CD8-positive, alpha-beta memory T cell (primary cell): ENCODE results near the gene AP3D1. TPM values are rescaled to one million over a fixed set of nuclear protein-coding genes. Genes with fewer than 3 reads are reported as not detected.

Source experiments
- CTCF ChIA-PET: fragments of 350-600 bp; sonication (Branson Sonifier 250); formaldehyde crosslinking; loops from one replicate; lab custom pipeline; 2021; ENCODE audit warnings: antibody characterized with exemption; lab: Charles Lee
- POLR2A ChIA-PET: fragments of 350-600 bp; sonication (Branson Sonifier 250); formaldehyde crosslinking; loops from one replicate; lab custom pipeline; 2021; ENCODE audit warnings: antibody characterized with exemption; lab: Charles Lee
- DNase-seq, 5 donors: peaks; one replicate each; pipeline versions ENCODE4 v3.0.0 to v3.0.0-alpha.2; 2020 to 2022; ENCODE audit warnings: mixed read lengths in 1 of 5
- H3K27ac ChIP-seq: one replicate; pipeline ENCODE4 v1.7.0; 2013; ENCODE audit warnings: low read depth, mild to moderate bottlenecking, low read length, moderate library complexity
- H3K27me3 ChIP-seq: 2 replicates; pipeline ENCODE4 v1.7.0; 2013; ENCODE audit warnings: low read length, mild to moderate bottlenecking; ENCODE audit not compliant: insufficient read depth, poor library complexity, severe bottlenecking
- H3K36me3 ChIP-seq: 2 replicates; pipeline ENCODE4 v1.7.0; 2013; ENCODE audit warnings: mild to moderate bottlenecking, low read length, moderate library complexity; ENCODE audit not compliant: insufficient read depth
- H3K4me1 ChIP-seq: 2 replicates; pipeline ENCODE4 v1.7.0; 2013; ENCODE audit warnings: mild to moderate bottlenecking, low read length, moderate library complexity; ENCODE audit not compliant: insufficient read depth
- H3K4me3 ChIP-seq: 2 replicates; pipeline ENCODE4 v1.7.0; 2013; ENCODE audit warnings: mild to moderate bottlenecking, low read length
- H3K9me3 ChIP-seq: 2 replicates; pipeline ENCODE4 v1.7.0; 2013; ENCODE audit warnings: mild to moderate bottlenecking, low read length
- H3K27ac Mint-ChIP-seq, 8 donors: one replicate each; pipeline ENCODE4 v1.8.0; 2020 to 2021; ENCODE audit warnings: mixed read lengths in 8 of 8, mild to moderate bottlenecking in 6 of 8, inconsistent platforms in 3 of 8, moderate library complexity in 3 of 8
- H3K27me3 Mint-ChIP-seq, 2 donors: one replicate each; pipeline ENCODE4 v1.8.0; 2020 to 2021; ENCODE audit warnings: mixed read lengths in 2 of 2, mild to moderate bottlenecking in 1 of 2, moderate library complexity in 1 of 2
- H3K36me3 Mint-ChIP-seq, 3 donors: one replicate each; pipeline ENCODE4 v1.8.0; 2020 to 2021; ENCODE audit warnings: mixed read lengths in 3 of 3, inconsistent platforms in 1 of 3, mild to moderate bottlenecking in 1 of 3
- H3K4me1 Mint-ChIP-seq, 3 donors: one replicate each; pipeline ENCODE4 v1.8.0; 2020 to 2021; ENCODE audit warnings: mixed read lengths in 3 of 3, inconsistent platforms in 1 of 3, mild to moderate bottlenecking in 1 of 3
- H3K4me3 Mint-ChIP-seq, 7 donors: one replicate each; pipeline ENCODE4 v1.8.0; 2020 to 2021; ENCODE audit warnings: mixed read lengths in 7 of 7, mild to moderate bottlenecking in 6 of 7, moderate library complexity in 4 of 7, inconsistent platforms in 2 of 7
- H3K9me3 Mint-ChIP-seq, 5 donors: one replicate each; pipeline ENCODE4 v1.8.0; 2020 to 2022; ENCODE audit warnings: mixed read lengths in 5 of 5, mild to moderate bottlenecking in 3 of 5, moderate library complexity in 2 of 5, inconsistent platforms in 1 of 5
- polyA plus RNA-seq: library from polyadenylated mRNA; unstranded; fragments of 300-500 nt; fragmentation: Illumina TruSeq; gene quantifications from one replicate; pipeline ENCODE4 v1.2.3, GENCODE V29; 2021
- total RNA-seq, 2 experiments: library from RNA; stranded (reverse); gene quantifications; one replicate each; pipeline ENCODE4 v1.2.3, GENCODE V29; 2021

Gene AP3D1
- total and polyA plus RNA-seq, 3 experiments from 2014 or later, result 44.2 to 99.2 (median 96.5) TPM

GRCh38 chr19:2108251-2109016 is 42.9 kb downstream of the AP3D1 start:
- peaks cover 0 to 3% (median 0%) of the 10 kb centered on the region in 5 donors for H3K9me3 Mint-ChIP-seq
- ChIA-PET POLR2A (interaction anchor here (0.6 kb wide), 1 partner anchor 33 kb away, joined by 3 read pairs; no protein-coding TSS in a partner anchor), CTCF (no interaction called here)
- no peak for DNase-seq
- Histone ChIP-seq H3K36me3 (peaks cover 9% of the 10 kb centered on the region), H3K9me3 (no peaks in the 10 kb centered on the region), H3K27ac (no peak overlapping the region), H3K27me3 (no peaks in the 10 kb centered on the region), H3K4me1 (no peaks in the 10 kb centered on the region), H3K4me3 (no peak overlapping the region)
- H3K4me1 Mint-ChIP-seq, result peaks cover 9 to 12% (median 10%) of the 10 kb centered on the region in 3 donors
- H3K27ac Mint-ChIP-seq, result peak overlapping the region in 1 of 8 donors; percentile 24
- peaks cover 27 to 86% (median 27%) of the 10 kb centered on the region in 3 donors for H3K36me3 Mint-ChIP-seq
- H3K4me3 Mint-ChIP-seq, result no peak overlapping the region
- no peaks in the 10 kb centered on the region for H3K27me3 Mint-ChIP-seq

GRCh38 chr19:2103045-2103707 is 48.2 kb downstream of the AP3D1 start:
- H3K4me3 Mint-ChIP-seq, result no peak overlapping the region
- POLR2A ChIA-PET, result no interaction called here

GRCh38 chr19:2101417-2102335 is 49.7 kb downstream of the AP3D1 start:
- Mint-ChIP-seq H3K27ac (peak overlapping the region in 2 of 8 donors; percentile 63 to 66), H3K27me3 (no peaks in the 10 kb centered on the region), H3K36me3 (peaks cover 20 to 63% (median 25%) of the 10 kb centered on the region in 3 donors), H3K4me1 (peaks cover 4 to 12% (median 5%) of the 10 kb centered on the region in 3 donors), H3K4me3 (no peak overlapping the region), H3K9me3 (peaks cover 0 to 3% (median 0%) of the 10 kb centered on the region in 5 donors)
- H3K4me1 ChIP-seq, result peaks cover 13% of the 10 kb centered on the region
- DNase-seq, result no peak
- no peak overlapping the region for H3K4me3 ChIP-seq
- ChIA-PET CTCF (interaction anchor here (0.5 kb wide), 1 partner anchor 124 kb away, joined by 3 read pairs; no protein-coding TSS in a partner anchor), POLR2A (no interaction called here)
- no peak overlapping the region for H3K27ac ChIP-seq
- H3K9me3 ChIP-seq, result no peaks in the 10 kb centered on the region
- H3K36me3 ChIP-seq, result peaks cover 14% of the 10 kb centered on the region
- H3K27me3 ChIP-seq, result no peaks in the 10 kb centered on the region

More at GRCh38 chr19:2103045-2103707, 48.2 kb downstream of the AP3D1 start:
- H3K36me3 ChIP-seq, result peaks cover 14% of the 10 kb centered on the region
- H3K9me3 ChIP-seq, result no peaks in the 10 kb centered on the region
- Mint-ChIP-seq H3K36me3 (peaks cover 27 to 75% (median 29%) of the 10 kb centered on the region in 3 donors), H3K4me1 (peaks cover 0 to 2% (median 0%) of the 10 kb centered on the region in 3 donors), H3K27me3 (no peaks in the 10 kb centered on the region), H3K27ac (no peak overlapping the region), H3K9me3 (peaks cover 0 to 3% (median 0%) of the 10 kb centered on the region in 5 donors)
- H3K27me3 ChIP-seq, result no peaks in the 10 kb centered on the region
- no peak for DNase-seq
- H3K4me1 ChIP-seq, result no peaks in the 10 kb centered on the region
- CTCF ChIA-PET, result no interaction called here
- no peak overlapping the region for H3K27ac ChIP-seq
- H3K4me3 ChIP-seq, result no peak overlapping the region

- Histone ChIP-seq H3K4me1 (peaks cover 13% of the 10 kb centered on the region), H3K4me3 (no peak overlapping the region), H3K9me3 (no peaks in the 10 kb centered on the region), H3K27ac (no peak overlapping the region), H3K36me3 (peaks cover 11% of the 10 kb centered on the region), H3K27me3 (no peaks in the 10 kb centered on the region)
- POLR2A ChIA-PET, result no interaction called here
- H3K4me1 Mint-ChIP-seq, result peaks cover 4 to 12% (median 4%) of the 10 kb centered on the region in 3 donors
- H3K27ac Mint-ChIP-seq, result peak overlapping the region in 1 of 8 donors; percentile 63
- CTCF ChIA-PET, result interaction anchor here (0.5 kb wide), 1 partner anchor 123 kb away, joined by 3 read pairs; no protein-coding TSS in a partner anchor
- H3K9me3 Mint-ChIP-seq, result peaks cover 0 to 3% (median 2%) of the 10 kb centered on the region in 5 donors
- H3K36me3 Mint-ChIP-seq, result peaks cover 17 to 58% (median 17%) of the 10 kb centered on the region in 3 donors
- H3K27me3 Mint-ChIP-seq, result peaks cover 0 to 2% of the 10 kb centered on the region in 2 donors
- no peak for DNase-seq
- H3K4me3 Mint-ChIP-seq, result peak overlapping the region in 1 of 7 donors; percentile 45
Measured at GRCh38 chr19:2100719-2101061, 50.7 kb downstream of the AP3D1 start.

- Mint-ChIP-seq H3K27me3 (peaks cover 0 to 2% of the 10 kb centered on the region in 2 donors), H3K4me3 (no peak overlapping the region), H3K36me3 (peaks cover 11 to 57% (median 13%) of the 10 kb centered on the region in 3 donors), H3K27ac (no peak overlapping the region), H3K4me1 (peaks cover 4 to 14% (median 5%) of the 10 kb centered on the region in 3 donors), H3K9me3 (peaks cover 0 to 2% (median 0%) of the 10 kb centered on the region in 5 donors)
- Histone ChIP-seq H3K27me3 (no peaks in the 10 kb centered on the region), H3K4me1 (peaks cover 13% of the 10 kb centered on the region), H3K27ac (no peak overlapping the region), H3K4me3 (no peak overlapping the region), H3K36me3 (peaks cover 11% of the 10 kb centered on the region), H3K9me3 (no peaks in the 10 kb centered on the region)
- ChIA-PET CTCF (no interaction called here), POLR2A (no interaction called here)
- no peak for DNase-seq
Measured at GRCh38 chr19:2099937-2100718, 51.2 kb downstream of the AP3D1 start.

- no peaks in the 10 kb centered on the region for H3K27me3 ChIP-seq
- CTCF ChIA-PET, result interaction anchor here (2.1 kb wide), 1 partner anchor 29 kb away, joined by 5 read pairs; no protein-coding TSS in a partner anchor
- Mint-ChIP-seq H3K36me3 (peaks cover 5 to 56% (median 12%) of the 10 kb centered on the region in 3 donors), H3K27me3 (peaks cover 0 to 2% of the 10 kb centered on the region in 2 donors), H3K4me1 (peaks cover 10 to 23% (median 13%) of the 10 kb centered on the region in 3 donors), H3K4me3 (no peak overlapping the region), H3K27ac (no peak overlapping the region), H3K9me3 (peaks cover 0 to 2% (median 0%) of the 10 kb centered on the region in 5 donors)
- H3K4me3 ChIP-seq, result no peak overlapping the region
- no peak for DNase-seq
- no peak overlapping the region for H3K27ac ChIP-seq
- peaks cover 11% of the 10 kb centered on the region for H3K36me3 ChIP-seq
- H3K4me1 ChIP-seq, result peaks cover 13% of the 10 kb centered on the region
- H3K9me3 ChIP-seq, result no peaks in the 10 kb centered on the region
- POLR2A ChIA-PET, result no interaction called here
Measured at GRCh38 chr19:2099054-2099501, 52.3 kb downstream of the AP3D1 start.
